PC-3 (cell line): ENCODE data around the gene SAMSN1.

Experiments used
- CTCF ChIP-seq: fragments of 300-600 bp; sonication (generic); conservative IDR thresholded peaks from 2 replicates; pipeline ENCODE4 v1.5.1; 2017; ENCODE audit warnings: antibody characterized with exemption, low read depth, mild to moderate bottlenecking, low read length
- EZH2 ChIP-seq: fragments of 300-600 bp; sonication (generic); IDR thresholded peaks from one replicate; pipeline ENCODE4 v1.6.1; 2017; ENCODE audit warnings: antibody characterized with exemption, mild to moderate bottlenecking, low read length; ENCODE audit not compliant: unreplicated experiment
- EZH2phosphoT487 ChIP-seq: fragments of 300-600 bp; sonication (generic); IDR thresholded peaks from 2 replicates; pipeline ENCODE4 v1.6.1; 2018; ENCODE audit warnings: mild to moderate bottlenecking, antibody characterized with exemption, low read length, borderline replicate concordance

DNA sequence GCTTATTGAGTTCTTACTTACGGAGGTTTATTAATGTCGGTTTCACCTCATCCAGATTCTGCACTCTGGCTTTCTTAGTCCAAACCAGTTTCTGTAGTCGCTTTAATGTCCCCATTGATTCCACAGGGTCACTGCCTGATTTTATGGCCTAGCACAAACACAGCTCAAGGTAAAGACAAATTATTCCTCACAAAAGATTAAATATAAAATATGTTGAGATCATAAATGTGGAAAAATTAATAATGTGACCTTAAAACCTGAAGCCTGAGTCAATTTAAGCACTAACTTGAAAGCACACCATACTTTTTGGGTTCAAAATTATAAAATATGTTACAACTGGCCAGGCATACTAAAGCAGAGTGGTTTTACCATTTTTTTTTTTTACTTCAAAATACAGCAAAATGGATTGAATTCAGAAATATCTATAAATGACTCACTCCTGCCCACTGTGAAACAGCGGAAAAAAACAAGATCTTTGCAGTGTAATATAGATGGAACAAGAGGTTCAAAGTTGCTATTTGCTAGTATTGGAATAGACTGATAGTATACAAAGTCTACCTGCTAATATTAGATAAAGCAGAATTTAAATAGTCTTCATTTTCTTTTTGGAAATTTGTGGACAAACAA is 37.6 kb upstream of the SAMSN1 start:
- TF ChIP-seq CTCF = no peak
- no peak for TF ChIP-seq EZH2
- TF ChIP-seq EZH2phosphoT487 = no peak
